ENCODE data around the gene GLI1. TPM values are rescaled to one million over a fixed set of nuclear protein-coding genes. Genes with fewer than 3 reads are reported as not detected.
A peak's percentile ranks its signal among the peaks of the same experiment; 100 is the strongest.

Gene GLI1
- total RNA-seq, 4 donors from 2014 or later = 1.0 TPM; not detected in 3

- DNase-seq (no peak), ATAC-seq (no peak)
- in situ Hi-C loops (cut with MboI; ENCODE audit: low sequenced_read_pairs in 4 of 4) = loop anchor here in 1 of 4 donors (10.0 kb wide), 2 partner anchors 135 to 185 kb away; no protein-coding TSS in a partner anchor
- Histone ChIP-seq H3K9me3 (no peaks in the 10 kb centered on the region), H3K4me3 (no peak overlapping the region), H3K4me1 (peaks cover 21 to 28% of the 10 kb centered on the region in 2 donors), H3K27ac (no peak overlapping the region), H3K27me3 (no peaks in the 10 kb centered on the region), H3K36me3 (no peaks in the 10 kb centered on the region)
- TF ChIP-seq CTCF (IDR thresholded peaks at IDR 0.05 in 4 of 5, conservative IDR thresholded peaks at IDR 0.05 in 1 of 5) (no peak), POLR2A (IDR thresholded peaks at IDR 0.05) (no peak)
- intact Hi-C loops (cut with DNase I; ENCODE audit: low total_unique reads) = loop anchor here (5.0 to 10.0 kb wide), 3 partner anchors 33 to 245 kb away; partner anchors contain the start of gene OS9
Measured at GRCh38 chr12:57450057-57450456, 9.5 kb upstream of the GLI1 start.

- no peak overlapping the region for H3K4me3 ChIP-seq
- ATAC-seq = no peak
- H3K36me3 ChIP-seq = no peaks in the 10 kb centered on the region
- DNase-seq = no peak
- intact Hi-C loops (cut with DNase I; ENCODE audit: low total_unique reads) = loop anchor here (5.0 to 10.0 kb wide), 3 partner anchors 34 to 243 kb away; partner anchors contain the start of gene OS9
- H3K9me3 ChIP-seq = no peaks in the 10 kb centered on the region
- H3K4me1 ChIP-seq = peaks cover 31 to 39% of the 10 kb centered on the region in 2 donors
- in situ Hi-C loops (cut with MboI; ENCODE audit: low sequenced_read_pairs in 4 of 4) = loop anchor here in 1 of 4 donors (10.0 kb wide), 2 partner anchors 137 to 187 kb away; no protein-coding TSS in a partner anchor
- peak overlapping the region; percentile 81 to 92 (median 90) for H3K27ac ChIP-seq
- no peaks in the 10 kb centered on the region for H3K27me3 ChIP-seq
- TF ChIP-seq POLR2A (IDR thresholded peaks at IDR 0.05) = no peak
- TF ChIP-seq CTCF (IDR thresholded peaks at IDR 0.05 in 4 of 5, conservative IDR thresholded peaks at IDR 0.05 in 1 of 5) = no peak
Measured at GRCh38 chr12:57451233-57451778, 8.3 kb upstream of the GLI1 start.

GRCh38 chr12:57452181-57452936 is 7.2 kb upstream of the GLI1 start:
- H3K4me3 ChIP-seq = peak overlapping the region in 1 of 4 donors; percentile 26
- ATAC-seq = peak; percentile 83 to 87

More at GRCh38 chr12:57452181-57452936, 7.2 kb upstream of the GLI1 start:
- in situ Hi-C loops (cut with MboI; ENCODE audit: low sequenced_read_pairs in 4 of 4) (loop anchor here in 1 of 4 donors (10.0 kb wide), 2 partner anchors 138 to 188 kb away; no protein-coding TSS in a partner anchor), intact Hi-C loops (cut with DNase I; ENCODE audit: low total_unique reads) (loop anchor here (1.0 to 10.0 kb wide), 6 partner anchors 21 to 242 kb away; partner anchors contain the start of genes OS9 and R3HDM2)
- Histone ChIP-seq H3K9me3 (no peaks in the 10 kb centered on the region), H3K27me3 (no peaks in the 10 kb centered on the region), H3K36me3 (no peaks in the 10 kb centered on the region), H3K27ac (peak overlapping the region; percentile 81 to 92 (median 90)), H3K4me1 (peaks cover 31 to 46% of the 10 kb centered on the region in 2 donors)
- peak; percentile 47 to 74 for DNase-seq
- no peak for TF ChIP-seq CTCF (IDR thresholded peaks at IDR 0.05 in 4 of 5, conservative IDR thresholded peaks at IDR 0.05 in 1 of 5)
- peak; percentile 54 to 66 for TF ChIP-seq POLR2A (IDR thresholded peaks at IDR 0.05)

Data from gastrocnemius medialis (tissue), 4 donors.